ACC112 (cell line): Measurements from ENCODE around the gene DHX34.
"Not testable (repeated sequence)": the region's sequence is repeated elsewhere in the genome, so short reads cannot be mapped to it uniquely, and the experiment has no call there.

Experiments
- H2AFZ ChIP-seq: fragments of 200-600 bp; sonication (generic); one replicate; pipeline ENCODE4 v1.6.0; 2017; ENCODE audit warnings: antibody characterized with exemption, low read length; ENCODE audit not compliant: unreplicated experiment
- H3K27ac ChIP-seq: fragments of 200-600 bp; sonication (generic); 2 replicates; pipeline ENCODE4 v1.5.1; 2014; ENCODE audit warnings: low read depth, mild to moderate bottlenecking, antibody characterized with exemption, low read length, moderate library complexity
- H3K27me3 ChIP-seq: fragments of 200-600 bp; sonication (generic); 2 replicates; pipeline ENCODE4 v1.6.1; 2014; ENCODE audit warnings: mild to moderate bottlenecking, antibody characterized with exemption, low read length, moderate library complexity, mixed read lengths; ENCODE audit not compliant: insufficient read depth
- H3K36me3 ChIP-seq: fragments of 200-600 bp; sonication (generic); 2 replicates; pipeline ENCODE4 v1.6.1; 2016; ENCODE audit warnings: mild to moderate bottlenecking, antibody characterized with exemption, low read length, moderate library complexity, mixed read lengths; ENCODE audit not compliant: insufficient read depth
- H3K4me1 ChIP-seq: fragments of 200-600 bp; sonication (generic); one replicate; pipeline ENCODE4 v1.6.1; 2016; ENCODE audit warnings: low read length, mixed read lengths; ENCODE audit not compliant: insufficient read depth, unreplicated experiment, control insufficient read depth
- H3K4me3 ChIP-seq: fragments of 200-600 bp; sonication (generic); 2 replicates; pipeline ENCODE4 v1.5.1; 2014; ENCODE audit warnings: mild to moderate bottlenecking, low read depth, low read length
- H3K79me2 ChIP-seq: fragments of 200-600 bp; sonication (generic); one replicate; pipeline ENCODE4 v1.6.0; 2016; ENCODE audit warnings: low read length; ENCODE audit not compliant: control insufficient read depth, unreplicated experiment, insufficient read depth

DHX34 gene

GRCh38 chr19:47363758-47364531 lies 14.8 kb downstream of the DHX34 start:
- H2AFZ ChIP-seq: no peak overlapping the region
- no peaks in the 10 kb centered on the region for H3K79me2 ChIP-seq
- 0 out of 2 replicates have a peak, but pooled peaks cover 4% of the 10 kb centered on the region for H3K36me3 ChIP-seq
- no peak overlapping the region for H3K4me3 ChIP-seq
- peak overlapping the region; percentile 79 for H3K27ac ChIP-seq
- H3K4me1 ChIP-seq: peaks cover 7% of the 10 kb centered on the region
- H3K27me3 ChIP-seq: no peaks in the 10 kb centered on the region

- H3K79me2 ChIP-seq, H3K27me3 ChIP-seq, H2AFZ ChIP-seq, H3K27ac ChIP-seq, H3K4me3 ChIP-seq, H3K36me3 ChIP-seq: not testable (repeated sequence)
- peaks cover 15% of the 10 kb centered on the region for H3K4me1 ChIP-seq
Measured at GRCh38 chr19:47365455-47365854, 16.3 kb downstream of the DHX34 start.

- H3K4me3 ChIP-seq: no peak overlapping the region
- H3K4me1 ChIP-seq: peaks cover 8% of the 10 kb centered on the region
- H2AFZ ChIP-seq: no peak overlapping the region
- no peaks in the 10 kb centered on the region for H3K79me2 ChIP-seq
- H3K27me3 ChIP-seq: no peaks in the 10 kb centered on the region
- no peaks in the 10 kb centered on the region for H3K36me3 ChIP-seq
- peak overlapping the region; percentile 50 for H3K27ac ChIP-seq
Measured at GRCh38 chr19:47370045-47370611, 21.0 kb downstream of the DHX34 start.

GRCh38 chr19:47371261-47371660 lies 22.1 kb downstream of the DHX34 start:
- H3K4me3 ChIP-seq: no peak overlapping the region
- H3K4me1 ChIP-seq: peaks cover 8% of the 10 kb centered on the region
- H3K27ac ChIP-seq: 0 out of 2 replicates have a peak overlapping the region, but pooled peaks have one; percentile 50
- H3K27me3 ChIP-seq: no peaks in the 10 kb centered on the region
- H3K36me3 ChIP-seq: no peaks in the 10 kb centered on the region
- H2AFZ ChIP-seq: no peak overlapping the region
- no peaks in the 10 kb centered on the region for H3K79me2 ChIP-seq

GRCh38 chr19:47372603-47373002 lies 23.5 kb downstream of the DHX34 start:
- no peaks in the 10 kb centered on the region for H3K79me2 ChIP-seq
- H3K36me3 ChIP-seq: no peaks in the 10 kb centered on the region
- H3K4me1 ChIP-seq: peaks cover 8% of the 10 kb centered on the region
- H3K27ac ChIP-seq: no peak overlapping the region
- no peak overlapping the region for H3K4me3 ChIP-seq
- H2AFZ ChIP-seq: no peak overlapping the region
- H3K27me3 ChIP-seq: no peaks in the 10 kb centered on the region

- H3K27ac ChIP-seq: no peak overlapping the region
- H3K79me2 ChIP-seq: no peaks in the 10 kb centered on the region
- no peaks in the 10 kb centered on the region for H3K36me3 ChIP-seq
- H3K4me3 ChIP-seq: no peak overlapping the region
- no peaks in the 10 kb centered on the region for H3K27me3 ChIP-seq
- H3K4me1 ChIP-seq: peaks cover 8% of the 10 kb centered on the region
- H2AFZ ChIP-seq: no peak overlapping the region
Measured at GRCh38 chr19:47373246-47374240, 24.4 kb downstream of the DHX34 start.

GRCh38 chr19:47374876-47375693 lies 26.0 kb downstream of the DHX34 start:
- Histone ChIP-seq H3K27ac (no peak overlapping the region), H2AFZ (no peak overlapping the region)

GRCh38 chr19:47375694-47376588 lies 26.8 kb downstream of the DHX34 start:
- Histone ChIP-seq H3K27ac (no peak overlapping the region), H3K79me2 (no peaks in the 10 kb centered on the region), H3K36me3 (no peaks in the 10 kb centered on the region), H3K4me1 (no peaks in the 10 kb centered on the region), H3K27me3 (no peaks in the 10 kb centered on the region), H3K4me3 (no peak overlapping the region), H2AFZ (no peak overlapping the region)

More at GRCh38 chr19:47374876-47375693, 26.0 kb downstream of the DHX34 start:
- Histone ChIP-seq H3K27me3 (no peaks in the 10 kb centered on the region), H3K36me3 (no peaks in the 10 kb centered on the region), H3K4me1 (peaks cover 2% of the 10 kb centered on the region), H3K4me3 (no peak overlapping the region), H3K79me2 (no peaks in the 10 kb centered on the region)

- Histone ChIP-seq H2AFZ (no peak overlapping the region), H3K79me2 (no peaks in the 10 kb centered on the region), H3K27ac (no peak overlapping the region), H3K36me3 (no peaks in the 10 kb centered on the region), H3K4me3 (no peak overlapping the region), H3K27me3 (no peaks in the 10 kb centered on the region), H3K4me1 (no peaks in the 10 kb centered on the region)
Measured at GRCh38 chr19:47376589-47377144, 27.6 kb downstream of the DHX34 start.
